ENCODE results near the gene DHH. TPM values are rescaled to one million over a fixed set of nuclear protein-coding genes. Genes with fewer than 3 reads are reported as not detected.

The DHH gene
- total and polyA plus RNA-seq, 4 donors: 0.16 to 2.6 (median 0.95) TPM

- H3K9me3 ChIP-seq (ENCODE audit: control insufficient read depth in 4 of 4, insufficient read depth in 3 of 4, low read length in 3 of 4): no peaks in the 10 kb centered on the region
- H3K27me3 ChIP-seq (ENCODE audit: control insufficient read depth in 3 of 3, insufficient read depth in 3 of 3, low read length in 2 of 3): no peaks in the 10 kb centered on the region
- DNase-seq (no peak), ATAC-seq (ENCODE audit: insufficient read depth, low FRiP score) (no peak)
- H3K9ac ChIP-seq (ENCODE audit: insufficient read depth in 1 of 2, low read length in 2 of 2): no peak overlapping the region
- no peak overlapping the region for H3K4me3 ChIP-seq
- H3K27ac ChIP-seq (ENCODE audit: low read depth in 1 of 2, low read length in 1 of 2): no peak overlapping the region
- H3K4me1 ChIP-seq (ENCODE audit: control insufficient read depth in 5 of 5, insufficient read depth in 5 of 5, low read length in 5 of 5): peaks cover 4 to 18% (median 6%) of the 10 kb centered on the region in 5 donors
- peaks cover 33 to 71% (median 50%) of the 10 kb centered on the region in 4 donors for H3K36me3 ChIP-seq (ENCODE audit: control insufficient read depth in 4 of 4, insufficient read depth in 4 of 4, low read length in 4 of 4)
- 94 to 96% methylated on average over 20 of the region's 20 CpGs for WGBS, 2 donors
- TF ChIP-seq CTCF (IDR thresholded peaks at IDR 0.05; ENCODE audit: control extremely low read depth, extremely low read depth): no peak
Measured at GRCh38 chr12:49051777-49052438, 42.7 kb downstream of the DHH start.

DNA sequence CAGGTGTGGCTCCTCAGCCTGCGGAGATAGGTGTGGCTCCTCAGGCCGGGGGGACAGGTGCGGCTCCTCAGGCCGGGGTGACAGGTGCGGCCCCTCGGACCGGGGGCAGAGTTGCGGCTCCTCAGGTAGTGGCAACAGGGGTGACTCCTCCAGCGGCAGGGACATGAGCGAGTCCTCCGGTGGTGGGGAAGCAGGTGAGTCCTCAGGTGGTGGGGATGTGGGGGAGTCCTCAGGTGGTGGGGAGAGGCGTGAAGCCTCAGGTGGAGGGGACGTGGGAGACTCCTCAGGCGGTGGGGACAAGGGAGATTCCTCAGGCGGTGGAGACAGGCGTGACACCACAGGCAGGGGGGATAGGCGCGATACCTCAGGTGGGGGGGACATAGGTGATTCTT lies 43.2 kb downstream of the DHH start:
- Histone ChIP-seq H3K36me3 (ENCODE audit: control insufficient read depth in 4 of 4, insufficient read depth in 4 of 4, low read length in 4 of 4) (peaks cover 33 to 75% (median 53%) of the 10 kb centered on the region in 4 donors), H3K27ac (ENCODE audit: low read depth in 1 of 2, low read length in 1 of 2) (no peak overlapping the region), H3K4me1 (ENCODE audit: control insufficient read depth in 5 of 5, insufficient read depth in 5 of 5, low read length in 5 of 5) (peaks cover 0 to 13% (median 5%) of the 10 kb centered on the region in 5 donors), H3K9me3 (ENCODE audit: control insufficient read depth in 4 of 4, insufficient read depth in 3 of 4, low read length in 3 of 4) (no peaks in the 10 kb centered on the region), H3K27me3 (ENCODE audit: control insufficient read depth in 3 of 3, insufficient read depth in 3 of 3, low read length in 2 of 3) (no peaks in the 10 kb centered on the region), H3K9ac (ENCODE audit: insufficient read depth in 1 of 2, low read length in 2 of 2) (no peak overlapping the region), H3K4me3 (no peak overlapping the region)
- TF ChIP-seq CTCF (IDR thresholded peaks at IDR 0.05; ENCODE audit: control extremely low read depth, extremely low read depth): no peak
- WGBS, 2 donors: 96 to 99% methylated on average over 17 to 18 of the region's 18 CpGs
- no peak for DNase-seq
- no peak for ATAC-seq (ENCODE audit: insufficient read depth, low FRiP score)

DNA sequence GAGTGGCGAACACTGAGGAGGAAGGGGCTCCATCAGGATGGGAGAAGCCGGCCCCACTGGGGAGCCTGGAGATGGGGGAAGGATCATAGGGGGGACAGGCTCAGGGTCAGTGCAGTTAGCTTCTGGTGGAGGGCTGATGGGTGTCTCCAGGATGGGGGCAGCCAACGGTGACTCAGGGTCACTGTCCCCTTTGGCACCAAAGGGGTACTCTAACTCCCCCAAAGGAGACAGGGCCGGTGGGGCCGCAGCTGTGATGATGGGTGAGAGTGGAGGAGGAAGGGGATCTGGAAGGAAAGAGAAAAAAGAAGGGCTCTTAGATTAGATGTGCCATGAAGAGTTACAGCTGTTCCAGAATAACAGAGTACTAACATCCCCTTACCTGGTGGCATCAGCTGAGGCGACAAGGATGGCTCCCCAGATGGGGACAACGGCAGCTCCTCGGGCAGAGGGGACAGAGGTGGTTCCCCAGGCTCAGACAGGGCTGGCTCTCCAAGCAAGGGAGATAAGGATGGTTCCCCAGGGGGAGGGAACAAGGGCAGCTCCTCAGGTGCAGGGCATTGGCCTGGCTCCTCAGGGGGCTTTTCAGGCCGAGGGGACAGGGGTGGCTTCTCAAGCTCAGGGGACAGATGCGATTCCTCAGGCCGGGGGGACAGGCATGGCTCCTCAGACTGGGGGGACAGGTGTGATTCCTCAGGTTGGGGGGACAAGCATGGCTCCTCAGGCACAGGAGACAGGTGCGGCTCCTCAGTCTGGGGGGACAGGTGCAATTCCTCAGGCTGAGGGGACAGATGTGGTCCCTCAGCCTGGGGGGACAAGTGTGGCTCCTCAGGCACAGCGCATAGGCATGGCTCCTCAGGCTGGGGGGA lies 43.9 kb downstream of the DHH start:
- DNase-seq: no peak
- Histone ChIP-seq H3K9ac (ENCODE audit: insufficient read depth in 1 of 2, low read length in 2 of 2) (no peak overlapping the region), H3K4me3 (no peak overlapping the region), H3K9me3 (ENCODE audit: control insufficient read depth in 4 of 4, insufficient read depth in 3 of 4, low read length in 3 of 4) (no peaks in the 10 kb centered on the region), H3K27me3 (ENCODE audit: control insufficient read depth in 3 of 3, insufficient read depth in 3 of 3, low read length in 2 of 3) (no peaks in the 10 kb centered on the region), H3K36me3 (ENCODE audit: control insufficient read depth in 4 of 4, insufficient read depth in 4 of 4, low read length in 4 of 4) (peaks cover 33 to 81% (median 59%) of the 10 kb centered on the region in 4 donors), H3K4me1 (ENCODE audit: control insufficient read depth in 5 of 5, insufficient read depth in 5 of 5, low read length in 5 of 5) (peaks cover 0 to 7% (median under 1%) of the 10 kb centered on the region in 5 donors), H3K27ac (ENCODE audit: low read depth in 1 of 2, low read length in 1 of 2) (no peak overlapping the region)
- TF ChIP-seq CTCF (IDR thresholded peaks at IDR 0.05; ENCODE audit: control extremely low read depth, extremely low read depth): no peak
- 95 to 98% methylated on average over 13 of the region's 13 CpGs for WGBS, 2 donors
- no peak for ATAC-seq (ENCODE audit: insufficient read depth, low FRiP score)
